Measurements from ENCODE around the gene KCTD3.

The KCTD3 gene

GRCh38 chr1:215542301-215542700 is 24.8 kb upstream of the KCTD3 start:
- no peak for DNase-seq (ENCODE audit: low spot score)
- TF ChIP-seq, protein P1, sequence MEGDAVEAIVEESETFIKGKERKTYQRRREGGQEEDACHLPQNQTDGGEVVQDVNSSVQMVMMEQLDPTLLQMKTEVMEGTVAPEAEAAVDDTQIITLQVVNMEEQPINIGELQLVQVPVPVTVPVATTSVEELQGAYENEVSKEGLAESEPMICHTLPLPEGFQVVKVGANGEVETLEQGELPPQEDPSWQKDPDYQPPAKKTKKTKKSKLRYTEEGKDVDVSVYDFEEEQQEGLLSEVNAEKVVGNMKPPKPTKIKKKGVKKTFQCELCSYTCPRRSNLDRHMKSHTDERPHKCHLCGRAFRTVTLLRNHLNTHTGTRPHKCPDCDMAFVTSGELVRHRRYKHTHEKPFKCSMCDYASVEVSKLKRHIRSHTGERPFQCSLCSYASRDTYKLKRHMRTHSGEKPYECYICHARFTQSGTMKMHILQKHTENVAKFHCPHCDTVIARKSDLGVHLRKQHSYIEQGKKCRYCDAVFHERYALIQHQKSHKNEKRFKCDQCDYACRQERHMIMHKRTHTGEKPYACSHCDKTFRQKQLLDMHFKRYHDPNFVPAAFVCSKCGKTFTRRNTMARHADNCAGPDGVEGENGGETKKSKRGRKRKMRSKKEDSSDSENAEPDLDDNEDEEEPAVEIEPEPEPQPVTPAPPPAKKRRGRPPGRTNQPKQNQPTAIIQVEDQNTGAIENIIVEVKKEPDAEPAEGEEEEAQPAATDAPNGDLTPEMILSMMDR (IDR thresholded peaks at IDR 0.05; ENCODE audit: extremely low read depth, insufficient read depth, missing control alignments): no peak
- in situ Hi-C loops (cut with MboI; ENCODE audit: low pct_unique_long_range_greater_than_20kb, low sequenced_read_pairs, unreplicated experiment): loop anchor here (25.0 kb wide), 1 partner anchor 880 kb away; no protein-coding TSS in a partner anchor

DNA sequence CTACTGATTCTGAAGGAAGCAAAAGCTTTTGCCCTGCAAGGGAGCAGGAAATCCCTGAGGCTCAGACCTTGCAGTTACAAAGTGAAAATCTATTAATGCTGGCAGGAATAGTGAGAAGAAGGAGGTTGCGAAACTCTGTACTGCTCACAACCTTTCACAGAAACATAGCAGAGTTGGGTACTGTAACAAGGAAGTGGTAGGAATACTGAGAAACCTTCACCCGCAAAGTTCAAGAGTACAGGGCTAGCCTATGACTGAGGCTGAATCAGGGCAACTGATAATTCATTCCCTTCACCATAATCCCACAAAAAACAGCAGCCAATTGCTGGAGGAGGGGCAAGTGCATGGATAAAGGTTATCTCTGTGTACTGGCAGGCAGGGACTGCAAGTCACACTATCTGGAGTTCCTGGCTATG is 23.9 kb upstream of the KCTD3 start:
- in situ Hi-C loops (cut with MboI; ENCODE audit: low pct_unique_long_range_greater_than_20kb, low sequenced_read_pairs, unreplicated experiment): loop anchor here (25.0 kb wide), 1 partner anchor 881 kb away; no protein-coding TSS in a partner anchor
- DNase-seq (ENCODE audit: low spot score): no peak
- TF ChIP-seq, protein P1 (IDR thresholded peaks at IDR 0.05; ENCODE audit: extremely low read depth, insufficient read depth, missing control alignments): no peak

DNA sequence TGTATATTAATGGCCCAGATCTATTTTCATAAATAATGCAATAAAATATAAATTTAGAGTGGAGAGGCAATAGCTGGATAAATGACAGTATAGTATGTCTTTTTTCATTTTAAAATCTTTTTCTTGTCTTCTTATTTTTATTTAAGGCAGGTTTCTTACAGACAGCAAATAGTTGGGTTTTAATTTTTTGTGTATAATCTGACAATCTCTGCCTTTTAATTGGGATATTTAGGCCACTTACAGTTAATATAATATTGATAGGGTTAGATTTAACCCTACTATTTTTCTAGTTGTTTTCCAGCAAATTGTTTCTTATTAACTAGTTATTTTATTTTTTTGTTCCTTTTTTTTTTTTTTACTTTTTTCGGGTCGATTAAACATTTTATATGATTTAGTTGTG is 23.3 kb upstream of the KCTD3 start:
- in situ Hi-C loops (cut with MboI; ENCODE audit: low pct_unique_long_range_greater_than_20kb, low sequenced_read_pairs, unreplicated experiment): loop anchor here (25.0 kb wide), 1 partner anchor 882 kb away; no protein-coding TSS in a partner anchor
- TF ChIP-seq, protein P1 (IDR thresholded peaks at IDR 0.05; ENCODE audit: extremely low read depth, insufficient read depth, missing control alignments): no peak

DNA sequence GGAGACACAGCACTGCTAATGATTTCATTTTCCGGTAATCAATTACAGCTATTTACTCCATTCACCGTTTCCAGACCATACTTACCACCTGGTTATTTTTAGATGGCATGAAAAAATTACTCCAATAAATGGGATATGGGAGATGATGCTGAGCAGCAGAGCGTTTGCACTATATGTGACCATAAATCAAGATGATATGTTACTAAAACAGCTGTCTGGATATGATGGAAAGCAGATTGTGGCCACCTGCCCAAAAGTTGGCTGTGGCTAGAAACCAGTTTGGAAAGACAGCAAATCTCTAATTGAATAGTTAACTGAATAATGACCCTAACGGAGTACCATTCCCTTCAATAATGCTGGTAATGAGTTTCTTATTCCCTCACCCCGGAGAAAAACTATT is 22.5 kb upstream of the KCTD3 start:
- in situ Hi-C loops (cut with MboI; ENCODE audit: low pct_unique_long_range_greater_than_20kb, low sequenced_read_pairs, unreplicated experiment): loop anchor here (25.0 kb wide), 1 partner anchor 882 kb away; no protein-coding TSS in a partner anchor
- TF ChIP-seq, protein P1 (IDR thresholded peaks at IDR 0.05; ENCODE audit: extremely low read depth, insufficient read depth, missing control alignments): no peak
- DNase-seq (ENCODE audit: low spot score): no peak

More for the DNA sequence above, 23.3 kb upstream of the KCTD3 start:
- no peak for DNase-seq (ENCODE audit: low spot score)

DNA sequence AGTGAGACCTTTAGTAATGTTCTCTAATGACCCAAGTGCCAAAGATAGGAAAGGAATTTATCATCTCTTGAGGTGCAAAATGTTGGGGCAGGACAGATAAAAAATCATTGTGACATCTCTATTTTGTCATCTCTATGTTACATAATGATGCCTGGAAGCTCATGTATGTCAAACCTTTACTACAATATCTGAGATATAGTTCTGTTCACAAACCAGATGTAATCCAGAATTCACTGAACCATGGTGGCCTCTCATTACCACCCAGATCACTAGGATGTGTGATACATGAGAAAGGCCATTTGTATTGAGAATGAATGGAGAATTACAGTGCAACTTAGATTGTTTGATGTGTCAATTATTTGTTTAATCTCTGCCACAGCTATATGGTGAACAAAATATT is 22.0 kb upstream of the KCTD3 start:
- TF ChIP-seq, protein P1 (IDR thresholded peaks at IDR 0.05; ENCODE audit: extremely low read depth, insufficient read depth, missing control alignments): no peak
- in situ Hi-C loops (cut with MboI; ENCODE audit: low pct_unique_long_range_greater_than_20kb, low sequenced_read_pairs, unreplicated experiment): loop anchor here (25.0 kb wide), 1 partner anchor 883 kb away; no protein-coding TSS in a partner anchor
- DNase-seq (ENCODE audit: low spot score): no peak

DNA sequence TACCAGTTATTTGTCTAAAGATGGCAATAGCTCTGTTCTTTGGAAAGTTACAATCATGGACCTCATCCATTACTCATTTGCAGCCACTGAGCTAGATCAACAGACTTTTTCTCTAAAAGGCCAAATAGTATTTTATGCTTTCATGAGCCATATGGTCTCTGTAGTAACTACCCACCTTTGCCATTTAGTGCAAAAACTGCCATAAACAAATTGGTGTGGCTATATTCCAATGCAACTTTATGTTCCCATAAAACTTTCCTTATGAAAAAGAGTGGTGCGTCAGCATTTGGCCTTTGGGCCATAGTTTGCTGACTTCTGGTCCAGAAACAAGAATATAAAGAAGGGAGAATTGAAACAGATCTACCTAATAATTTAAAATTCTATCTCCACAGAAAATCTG is 20.1 kb upstream of the KCTD3 start:
- DNase-seq (ENCODE audit: low spot score): no peak
- TF ChIP-seq, protein P1 (IDR thresholded peaks at IDR 0.05; ENCODE audit: extremely low read depth, insufficient read depth, missing control alignments): no peak
- in situ Hi-C loops (cut with MboI; ENCODE audit: low pct_unique_long_range_greater_than_20kb, low sequenced_read_pairs, unreplicated experiment): loop anchor here (25.0 kb wide), 1 partner anchor 885 kb away; no protein-coding TSS in a partner anchor
